Central memory CD8-positive, alpha-beta T cell (primary cell): ENCODE data around the gene DLG3.
A peak's percentile ranks its signal among the peaks of the same experiment; 100 is the strongest.
"Not testable (repeated sequence)": the region's sequence is repeated elsewhere in the genome, so short reads cannot be mapped to it uniquely, and the experiment has no call there.

Experiments used
- ATAC-seq: fragments of 150-1000 bp; cut with Tn5 transposase; replicated peaks from 2 replicates; pipeline ENCODE4 v1.10.0; 2022; ENCODE audit warnings: mild to moderate bottlenecking, moderate FRiP score, moderate number of reproducible peaks; ENCODE audit not compliant: poor library complexity, severe bottlenecking; ENCODE audit errors: extremely low read depth
- DNase-seq, 2 donors: peaks; one replicate each; pipeline ENCODE4 v3.0.0; 2021; ENCODE audit warnings: low spot score in 2 of 2
- H3K27ac Mint-ChIP-seq: one replicate; pipeline ENCODE4 v1.8.0; 2022; ENCODE audit warnings: low read depth, mild to moderate bottlenecking, moderate library complexity, mixed read lengths
- H3K27me3 Mint-ChIP-seq: one replicate; pipeline ENCODE4 v1.8.0; 2022; ENCODE audit warnings: mixed read lengths
- H3K36me3 Mint-ChIP-seq: one replicate; pipeline ENCODE4 v1.8.0; 2022; ENCODE audit warnings: mild to moderate bottlenecking, moderate library complexity, mixed read lengths; ENCODE audit not compliant: insufficient read depth
- H3K4me1 Mint-ChIP-seq: one replicate; pipeline ENCODE4 v1.8.0; 2022; ENCODE audit warnings: mixed read lengths
- H3K4me3 Mint-ChIP-seq: one replicate; pipeline ENCODE4 v1.8.0; 2022; ENCODE audit warnings: mild to moderate bottlenecking, moderate library complexity, mixed read lengths
- H3K9me3 Mint-ChIP-seq: one replicate; pipeline ENCODE4 v1.8.0; 2022; ENCODE audit warnings: mixed read lengths

Gene DLG3

GRCh38 chrX:70444326-70444945 lies at the start of gene DLG3:
Gene DLG3, plus strand, starts transcription at chrX:70444835. Its CDS starts 367 bp downstream, at chrX:70445202.
- H3K4me1 Mint-ChIP-seq, result no peaks in the 10 kb centered on the region
- ATAC-seq, result peak; percentile 32
- H3K27ac Mint-ChIP-seq, result no peak within 1 kb of the TSS
- H3K36me3 Mint-ChIP-seq, result no peaks in the 10 kb centered on the region
- H3K27me3 Mint-ChIP-seq, result peaks cover 35% of the 10 kb centered on the region
- no peaks in the 10 kb centered on the region for H3K9me3 Mint-ChIP-seq
- DNase-seq, result no peak
- peak within 1 kb of the TSS; percentile 53 for H3K4me3 Mint-ChIP-seq

DNA sequence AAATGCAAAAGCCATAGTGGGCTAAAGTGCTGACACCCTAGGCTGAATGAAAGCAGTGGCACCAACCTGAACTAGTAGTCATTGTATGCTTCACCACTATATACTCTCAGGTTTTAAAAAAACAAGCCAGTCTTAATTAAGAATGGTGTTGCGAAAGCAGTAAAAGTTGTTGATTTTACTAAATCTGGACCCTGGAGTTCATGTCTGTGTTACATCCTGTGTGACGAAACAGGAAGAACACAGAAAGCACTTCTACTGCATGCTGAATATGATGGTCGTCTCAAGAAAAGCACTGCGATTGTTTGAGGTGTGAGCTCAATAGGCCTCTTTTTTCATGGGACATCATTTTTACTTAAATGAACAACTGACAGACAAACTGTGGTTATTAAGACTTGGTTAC lies 45.7 kb upstream of the DLG3 start:
- no peaks in the 10 kb centered on the region for H3K27me3 Mint-ChIP-seq
- no peaks in the 10 kb centered on the region for H3K4me1 Mint-ChIP-seq
- no peaks in the 10 kb centered on the region for H3K9me3 Mint-ChIP-seq
- H3K27ac Mint-ChIP-seq, result peak overlapping the region; percentile 89
- ATAC-seq, result peak; percentile 99
- peak in 1 of 2 donors; percentile 28 for DNase-seq
- H3K36me3 Mint-ChIP-seq, result peaks cover 2% of the 10 kb centered on the region
- H3K4me3 Mint-ChIP-seq, result no peak overlapping the region

GRCh38 chrX:70400181-70400580 lies 44.5 kb upstream of the DLG3 start:
- H3K27me3 Mint-ChIP-seq, H3K27ac Mint-ChIP-seq, DNase-seq, H3K9me3 Mint-ChIP-seq, ATAC-seq, H3K4me1 Mint-ChIP-seq, H3K4me3 Mint-ChIP-seq, H3K36me3 Mint-ChIP-seq: not testable (repeated sequence)

GRCh38 chrX:70402721-70403120 lies 41.9 kb upstream of the DLG3 start:
- Mint-ChIP-seq H3K36me3 (no peaks in the 10 kb centered on the region), H3K4me3 (no peak overlapping the region), H3K27ac (no peak overlapping the region), H3K9me3 (no peaks in the 10 kb centered on the region), H3K27me3 (no peaks in the 10 kb centered on the region), H3K4me1 (no peaks in the 10 kb centered on the region)
- DNase-seq, result no peak
- ATAC-seq, result no peak

DNA sequence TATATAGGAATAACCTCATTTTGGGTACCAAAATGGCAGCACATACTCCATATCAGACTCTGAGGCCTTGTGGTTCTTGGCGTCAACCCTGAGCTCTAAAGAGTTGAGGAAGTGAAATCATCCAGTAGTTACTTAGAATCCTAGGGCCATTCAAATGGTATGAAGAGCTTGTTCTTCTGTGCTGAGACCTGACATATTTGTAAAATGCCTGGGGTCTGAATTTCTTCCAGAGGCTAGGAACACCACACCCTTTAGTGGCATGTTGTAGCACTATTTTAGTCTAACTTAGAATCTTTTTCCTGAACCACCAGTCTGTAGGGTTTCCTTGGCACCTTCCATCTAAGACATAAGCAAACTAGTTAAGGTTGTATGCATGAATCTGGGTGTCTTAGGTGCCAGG lies 39.6 kb upstream of the DLG3 start:
- Mint-ChIP-seq H3K4me3 (no peak overlapping the region), H3K27me3 (no peaks in the 10 kb centered on the region), H3K9me3 (no peaks in the 10 kb centered on the region), H3K36me3 (no peaks in the 10 kb centered on the region), H3K27ac (no peak overlapping the region), H3K4me1 (no peaks in the 10 kb centered on the region)
- ATAC-seq (no peak), DNase-seq (no peak)

DNA sequence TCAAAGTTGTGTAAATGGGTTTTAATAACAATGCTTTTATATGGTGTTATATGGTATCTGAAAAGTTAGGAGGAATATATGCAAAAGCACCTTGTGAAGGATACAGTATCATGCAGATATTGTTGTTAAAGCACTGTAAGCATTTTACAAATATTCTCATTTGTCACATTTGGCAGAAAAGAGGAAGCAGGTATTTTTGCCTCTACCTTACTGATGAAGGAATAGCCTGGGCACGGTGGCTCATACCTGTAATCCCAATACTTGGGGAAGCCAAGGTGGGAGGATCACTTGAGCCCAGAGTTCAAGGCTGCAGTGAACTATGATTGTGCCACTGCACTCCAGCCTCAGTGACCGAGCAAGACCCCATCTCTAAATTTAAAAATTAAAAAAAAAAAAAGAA lies 33.7 kb upstream of the DLG3 start:
- no peaks in the 10 kb centered on the region for H3K36me3 Mint-ChIP-seq
- DNase-seq, result no peak
- H3K27ac Mint-ChIP-seq, result no peak overlapping the region
- H3K9me3 Mint-ChIP-seq, result no peaks in the 10 kb centered on the region
- no peaks in the 10 kb centered on the region for H3K27me3 Mint-ChIP-seq
- ATAC-seq, result no peak
- no peaks in the 10 kb centered on the region for H3K4me1 Mint-ChIP-seq
- no peak overlapping the region for H3K4me3 Mint-ChIP-seq

DNA sequence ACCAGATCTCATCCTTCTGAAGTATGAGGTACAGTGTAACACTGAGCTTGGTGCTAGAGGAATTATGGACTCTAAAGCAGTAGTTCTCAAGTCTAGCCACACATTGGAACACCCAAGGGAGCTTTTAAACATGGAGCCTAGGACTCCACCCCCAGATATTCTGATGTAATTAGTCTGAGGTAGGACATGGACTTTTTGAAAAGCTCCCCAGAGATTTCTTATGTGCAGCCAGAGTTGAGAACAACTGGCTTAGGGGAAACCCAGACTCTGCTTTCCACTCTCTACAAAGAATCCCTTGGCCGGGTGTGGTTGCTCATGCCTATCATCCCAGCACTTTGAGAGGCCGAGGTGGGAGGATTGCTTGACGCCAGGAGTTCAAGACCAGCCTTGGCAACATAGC lies 33.2 kb upstream of the DLG3 start:
- ATAC-seq, result no peak
- Mint-ChIP-seq H3K27me3 (no peaks in the 10 kb centered on the region), H3K9me3 (no peaks in the 10 kb centered on the region), H3K36me3 (no peaks in the 10 kb centered on the region), H3K27ac (no peak overlapping the region), H3K4me3 (no peak overlapping the region), H3K4me1 (no peaks in the 10 kb centered on the region)
- no peak for DNase-seq

- H3K27me3 Mint-ChIP-seq, result no peaks in the 10 kb centered on the region
- no peak for ATAC-seq
- H3K4me3 Mint-ChIP-seq, result no peak overlapping the region
- no peak for DNase-seq
- no peaks in the 10 kb centered on the region for H3K4me1 Mint-ChIP-seq
- H3K9me3 Mint-ChIP-seq, result no peaks in the 10 kb centered on the region
- peaks cover 1% of the 10 kb centered on the region for H3K36me3 Mint-ChIP-seq
- no peak overlapping the region for H3K27ac Mint-ChIP-seq
These were observed 23.0 kb upstream of the DLG3 start for GRCh38 chrX:70421618-70422017.

- DNase-seq (no peak), ATAC-seq (no peak)
- no peaks in the 10 kb centered on the region for H3K9me3 Mint-ChIP-seq
- H3K4me1 Mint-ChIP-seq, result no peaks in the 10 kb centered on the region
- H3K4me3 Mint-ChIP-seq, result no peak within 1 kb of the TSS
- H3K36me3 Mint-ChIP-seq, result peaks cover 1% of the 10 kb centered on the region
- H3K27ac Mint-ChIP-seq, result no peak within 1 kb of the TSS
- no peaks in the 10 kb centered on the region for H3K27me3 Mint-ChIP-seq
These were observed 21.7 kb upstream of the DLG3 start, which contains the start of gene GDPD2 for GRCh38 chrX:70422851-70423341. Gene GDPD2, plus strand, starts transcription at chrX:70423314. Its CDS starts 1,671 bp downstream, at chrX:70424985.

GRCh38 chrX:70423936-70424675 lies 20.5 kb upstream of the DLG3 start:
- no peak overlapping the region for H3K4me3 Mint-ChIP-seq
- H3K27me3 Mint-ChIP-seq, result no peaks in the 10 kb centered on the region
- no peaks in the 10 kb centered on the region for H3K9me3 Mint-ChIP-seq
- no peak for DNase-seq
- H3K36me3 Mint-ChIP-seq, result peaks cover 1% of the 10 kb centered on the region
- H3K27ac Mint-ChIP-seq, result no peak overlapping the region
- no peak for ATAC-seq
- no peaks in the 10 kb centered on the region for H3K4me1 Mint-ChIP-seq

- H3K27me3 Mint-ChIP-seq, result no peaks in the 10 kb centered on the region
- no peaks in the 10 kb centered on the region for H3K4me1 Mint-ChIP-seq
- peaks cover 1% of the 10 kb centered on the region for H3K36me3 Mint-ChIP-seq
- no peak overlapping the region for H3K27ac Mint-ChIP-seq
- no peaks in the 10 kb centered on the region for H3K9me3 Mint-ChIP-seq
- DNase-seq (no peak), ATAC-seq (no peak)
- no peak overlapping the region for H3K4me3 Mint-ChIP-seq
These were observed 19.8 kb upstream of the DLG3 start for GRCh38 chrX:70424801-70425200.

DNA sequence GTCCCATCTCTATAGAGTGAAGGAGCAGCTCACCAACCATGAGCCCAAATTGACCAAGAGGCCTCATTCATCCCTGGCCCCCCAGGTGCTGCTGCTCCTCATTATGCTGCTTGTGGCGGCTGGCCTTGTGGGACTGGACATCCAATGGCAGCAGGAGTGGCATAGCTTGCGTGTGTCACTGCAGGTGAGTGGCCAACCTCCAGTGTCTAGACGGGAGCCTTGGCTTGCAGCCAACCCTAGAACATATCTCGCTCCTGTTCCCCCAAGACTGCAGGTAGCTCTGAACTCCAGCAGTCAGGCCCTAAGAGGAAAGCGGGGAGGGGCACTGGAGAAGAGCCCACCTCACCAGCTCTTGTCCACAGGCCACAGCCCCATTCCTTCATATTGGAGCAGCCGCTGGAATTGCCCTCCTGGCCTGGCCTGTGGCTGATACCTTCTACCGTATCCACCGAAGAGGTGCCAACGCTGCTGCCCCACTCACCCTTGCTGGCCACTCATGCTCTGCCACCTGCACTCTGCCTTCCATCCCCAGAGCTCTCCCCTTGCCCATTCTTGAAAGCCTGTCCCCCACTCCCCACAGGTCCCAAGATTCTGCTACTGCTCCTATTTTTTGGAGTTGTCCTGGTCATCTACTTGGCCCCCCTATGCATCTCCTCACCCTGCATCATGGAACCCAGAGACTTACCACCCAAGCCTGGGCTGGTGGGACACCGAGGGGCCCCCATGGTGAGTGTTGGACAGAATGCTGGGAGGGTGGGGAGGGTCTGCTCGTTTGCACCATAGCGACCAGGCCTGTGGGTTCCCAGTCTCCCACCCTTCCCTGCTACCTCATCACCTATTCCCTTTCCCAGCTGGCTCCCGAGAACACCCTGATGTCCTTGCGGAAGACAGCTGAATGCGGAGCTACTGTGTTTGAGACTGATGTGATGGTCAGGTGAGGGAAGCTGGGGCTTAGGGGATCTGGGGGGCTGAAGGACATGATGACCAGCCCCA lies 18.1 kb upstream of the DLG3 start:
- Mint-ChIP-seq H3K4me3 (no peak overlapping the region), H3K4me1 (no peaks in the 10 kb centered on the region), H3K27ac (no peak overlapping the region), H3K9me3 (no peaks in the 10 kb centered on the region), H3K36me3 (peaks cover 4% of the 10 kb centered on the region), H3K27me3 (no peaks in the 10 kb centered on the region)
- DNase-seq (no peak), ATAC-seq (no peak)
